ENCODE measurements around the gene DNASE2B.

GRCh38 chr1:84363019-84363418 is 35.3 kb upstream of the DNASE2B start:
- TF ChIP-seq POLR2A (IDR thresholded peaks at IDR 0.05) (no peak), CTCF (IDR thresholded peaks at IDR 0.05) (no peak), POLR2AphosphoS5 (IDR thresholded peaks at IDR 0.05) (no peak)

Data from prostate gland (tissue), 2 donors.